NOMO-1 treated with DMSO at 0.1 percent for 48 hours (cell line): ENCODE results near the gene PHPT1.
A peak's percentile ranks its signal among the peaks of the same experiment; 100 is the strongest.
"Not testable (repeated sequence)": the region's sequence is repeated elsewhere in the genome, so short reads cannot be mapped to it uniquely, and the experiment has no call there.

ENCODE experiments used
- DNase-seq: peaks from one replicate; lab custom pipeline; 2025; ENCODE audit not compliant: unreplicated experiment; lab: John Stamatoyannopoulos, UW

PHPT1 gene

GRCh38 chr9:136837146-136837855 lies 11.9 kb upstream of the PHPT1 start:
- DNase-seq = no peak

- DNase-seq = not testable (repeated sequence)
Measured at GRCh38 chr9:136837856-136838277, 11.3 kb upstream of the PHPT1 start.

- DNase-seq = no peak
Measured at GRCh38 chr9:136838314-136839228, 10.6 kb upstream of the PHPT1 start.

- no peak for DNase-seq
Measured at GRCh38 chr9:136839229-136840139, 9.7 kb upstream of the PHPT1 start.

- no peak for DNase-seq
Measured at GRCh38 chr9:136840140-136840876, 8.9 kb upstream of the PHPT1 start.

- no peak for DNase-seq
Measured at GRCh38 chr9:136840877-136841645, 8.1 kb upstream of the PHPT1 start.

GRCh38 chr9:136841646-136842379 lies 7.4 kb upstream of the PHPT1 start:
- DNase-seq = not testable (repeated sequence)

GRCh38 chr9:136842380-136842948 lies 6.7 kb upstream of the PHPT1 start, which contains the start of gene AJM1:
TSS of gene AJM1 (plus strand) at chr9:136842478. CDS start at chr9:136844415, 1,937 bp downstream.
- peak; percentile 69 for DNase-seq

- DNase-seq = not testable (repeated sequence)
Measured at GRCh38 chr9:136843159-136843800, 5.9 kb upstream of the PHPT1 start.

GRCh38 chr9:136843801-136844740 lies 5.1 kb upstream of the PHPT1 start:
- DNase-seq = peak; percentile 9

- no peak for DNase-seq
Measured at GRCh38 chr9:136844761-136845464, 4.3 kb upstream of the PHPT1 start.

- DNase-seq = no peak
Measured at GRCh38 chr9:136845465-136846260, 3.5 kb upstream of the PHPT1 start.

- DNase-seq = no peak
Measured at GRCh38 chr9:136846376-136847087, 2.7 kb upstream of the PHPT1 start.

- no peak for DNase-seq
Measured at GRCh38 chr9:136847088-136847825, 2.0 kb upstream of the PHPT1 start.
